Body of pancreas (tissue), 4 donors: ENCODE results near the gene C1orf167. TPM values are rescaled to one million over a fixed set of nuclear protein-coding genes. Genes with fewer than 3 reads are reported as not detected.

Experiments used
- ATAC-seq: fragments of 150-250 bp; one replicate; pipeline ENCODE4 v1.9.1; 2016
- DNase-seq, 4 donors: peaks; one replicate each; pipeline ENCODE4 v3.0.0-alpha.2; 2019
- H3K27ac ChIP-seq, 4 donors: fragments of 200-600 bp; sonication (generic); 1 replicate in 3 of 4; 2 replicates in 1 of 4; pipeline versions ENCODE4 v1.5.1 to v1.6.1; 2016 to 2019; ENCODE audit warnings: mild to moderate bottlenecking in 1 of 4, mixed read lengths in 1 of 4, moderate library complexity in 1 of 4
- H3K27me3 ChIP-seq, 2 donors: fragments of 200-600 bp; sonication (generic); one replicate each; pipeline ENCODE4 v1.6.0; 2016; ENCODE audit warnings: mild to moderate bottlenecking in 1 of 2
- H3K36me3 ChIP-seq, 2 donors: fragments of 200-600 bp; sonication (generic); replicated peaks in 1 of 2; 2 replicates each; pipeline ENCODE4 v1.5.1; 2016; ENCODE audit warnings: low read depth in 2 of 2; ENCODE audit not compliant: insufficient read depth in 1 of 2
- H3K4me1 ChIP-seq: fragments of 200-600 bp; sonication (generic); one replicate; pipeline ENCODE4 v1.6.0; 2016
- H3K4me3 ChIP-seq, 2 donors: fragments of 200-600 bp; sonication (generic); 1 replicate in 1 of 2; 2 replicates in 1 of 2; pipeline ENCODE4 v1.5.1; 2016 to 2019
- H3K9me3 ChIP-seq, 3 donors: fragments of 200-600 bp; sonication (generic); 1 replicate in 2 of 3; 2 replicates in 1 of 3; pipeline ENCODE4 v1.5.1; 2016
- POLR2A ChIP-seq, 3 donors: fragments of 450-650 bp; IDR thresholded peaks; one replicate each; pipeline ENCODE4 v1.6.1; 2016; ENCODE audit warnings: antibody characterized with exemption in 3 of 3, mild to moderate bottlenecking in 2 of 3
- WGBS, 2 donors: methylation state at CpG; one replicate each; pipeline ENCODE4 v1.1.5; 2017; 5-methylcytosine and 5-hydroxymethylcytosine counted together
- intact Hi-C: fragments of 100-400 bp; cut with DNase I; formaldehyde crosslinking; loops from one replicate; pipeline ENCODE4 v1.15.1; 2023
- total RNA-seq, 2 donors: library from RNA; depleted of rRNA; stranded (reverse); fragments of >200 nt; gene quantifications; one replicate each; pipeline ENCODE4 v1.1.0, GENCODE V29; 2016
- TF ChIP-seq, protein P1 (sequence below), 7 experiments: fragments of 450-650 bp in 4 of 7; fragments of 200-600 bp in 3 of 7; sonication (generic) in 3 of 7; IDR thresholded peaks; one replicate each; pipeline ENCODE4 v1.5.1; 2016 to 2019; ENCODE audit warnings: antibody characterized with exemption in 7 of 7

C1orf167 gene
- total RNA-seq, 2 donors from 2014 or later: not detected

DNA sequence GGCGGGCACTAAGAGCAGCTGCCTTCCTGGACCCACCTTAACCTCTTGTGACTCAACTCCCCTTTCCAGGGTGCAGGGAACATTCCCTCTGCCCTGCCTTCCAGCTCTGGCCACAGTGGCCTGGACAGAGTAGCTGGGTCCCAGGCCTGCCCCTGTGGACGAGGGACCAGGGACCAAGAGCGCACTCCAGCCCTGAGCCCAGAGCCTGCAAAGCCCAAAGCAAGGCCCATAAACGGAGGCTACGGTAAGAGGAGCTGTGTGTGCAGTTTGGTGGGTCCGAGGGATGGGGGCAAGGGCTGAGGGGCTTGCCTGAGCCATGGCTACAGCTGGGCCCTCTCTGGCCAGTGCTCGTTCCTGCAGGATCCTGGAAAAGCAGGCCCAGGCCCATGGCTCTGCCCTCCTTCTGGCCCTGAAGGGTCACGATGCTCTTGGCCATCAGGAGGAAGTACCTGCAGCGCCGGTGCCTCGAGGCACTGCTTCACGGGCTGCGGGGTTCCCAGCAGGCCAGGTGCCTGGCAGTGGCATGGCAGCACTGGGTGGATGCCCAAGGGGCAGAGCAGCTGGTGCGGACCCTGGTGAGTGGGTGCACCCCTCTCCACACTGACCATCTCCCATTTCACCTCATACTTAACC is 25.9 kb downstream of the C1orf167 start:
- WGBS, 2 donors: 76 to 80% methylated on average over 7 to 14 of the region's 14 CpGs
- Histone ChIP-seq H3K36me3 (no peaks in the 10 kb centered on the region), H3K4me1 (peaks cover 62% of the 10 kb centered on the region), H3K9me3 (no peaks in the 10 kb centered on the region), H3K27ac (peak overlapping the region in 3 of 4 donors; percentile 11 to 55 (median 40)), H3K4me3 (no peak overlapping the region), H3K27me3 (no peaks in the 10 kb centered on the region)
- no peak for DNase-seq
- ATAC-seq: no peak
- TF ChIP-seq POLR2A (IDR thresholded peaks at IDR 0.05): no peak
- TF ChIP-seq, protein P1, sequence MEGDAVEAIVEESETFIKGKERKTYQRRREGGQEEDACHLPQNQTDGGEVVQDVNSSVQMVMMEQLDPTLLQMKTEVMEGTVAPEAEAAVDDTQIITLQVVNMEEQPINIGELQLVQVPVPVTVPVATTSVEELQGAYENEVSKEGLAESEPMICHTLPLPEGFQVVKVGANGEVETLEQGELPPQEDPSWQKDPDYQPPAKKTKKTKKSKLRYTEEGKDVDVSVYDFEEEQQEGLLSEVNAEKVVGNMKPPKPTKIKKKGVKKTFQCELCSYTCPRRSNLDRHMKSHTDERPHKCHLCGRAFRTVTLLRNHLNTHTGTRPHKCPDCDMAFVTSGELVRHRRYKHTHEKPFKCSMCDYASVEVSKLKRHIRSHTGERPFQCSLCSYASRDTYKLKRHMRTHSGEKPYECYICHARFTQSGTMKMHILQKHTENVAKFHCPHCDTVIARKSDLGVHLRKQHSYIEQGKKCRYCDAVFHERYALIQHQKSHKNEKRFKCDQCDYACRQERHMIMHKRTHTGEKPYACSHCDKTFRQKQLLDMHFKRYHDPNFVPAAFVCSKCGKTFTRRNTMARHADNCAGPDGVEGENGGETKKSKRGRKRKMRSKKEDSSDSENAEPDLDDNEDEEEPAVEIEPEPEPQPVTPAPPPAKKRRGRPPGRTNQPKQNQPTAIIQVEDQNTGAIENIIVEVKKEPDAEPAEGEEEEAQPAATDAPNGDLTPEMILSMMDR (IDR thresholded peaks at IDR 0.05): no peak
- intact Hi-C loops: no loop called here

DNA sequence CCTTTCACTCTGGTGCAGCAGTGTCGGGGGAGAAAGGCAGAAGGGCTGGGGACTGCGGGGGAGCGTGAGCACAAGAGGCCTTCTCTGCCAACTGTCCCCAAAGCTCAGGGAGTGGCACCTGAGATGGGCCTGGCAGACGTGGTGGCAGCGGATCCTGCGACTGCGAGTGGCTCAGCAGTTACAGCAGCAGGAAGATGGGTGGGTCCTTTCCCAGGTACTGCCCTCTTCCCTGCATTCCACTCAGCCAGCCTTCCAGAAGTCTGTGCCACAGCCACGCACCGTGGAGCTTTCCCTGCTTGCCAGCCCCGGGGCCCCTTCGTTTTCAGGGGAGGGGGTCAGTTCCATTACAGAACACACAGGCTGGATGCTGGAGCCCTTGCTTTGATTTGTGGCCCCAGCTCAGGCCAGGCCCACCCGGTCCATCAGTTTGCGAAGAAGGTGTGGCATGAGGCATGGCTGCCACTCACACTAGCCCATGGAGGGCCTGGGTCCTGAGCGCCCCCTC is 26.6 kb downstream of the C1orf167 start:
- peaks cover 62% of the 10 kb centered on the region for H3K4me1 ChIP-seq
- H3K4me3 ChIP-seq: no peak overlapping the region
- WGBS, 2 donors: 93 to 95% methylated on average over 3 to 13 of the region's 14 CpGs

DNA sequence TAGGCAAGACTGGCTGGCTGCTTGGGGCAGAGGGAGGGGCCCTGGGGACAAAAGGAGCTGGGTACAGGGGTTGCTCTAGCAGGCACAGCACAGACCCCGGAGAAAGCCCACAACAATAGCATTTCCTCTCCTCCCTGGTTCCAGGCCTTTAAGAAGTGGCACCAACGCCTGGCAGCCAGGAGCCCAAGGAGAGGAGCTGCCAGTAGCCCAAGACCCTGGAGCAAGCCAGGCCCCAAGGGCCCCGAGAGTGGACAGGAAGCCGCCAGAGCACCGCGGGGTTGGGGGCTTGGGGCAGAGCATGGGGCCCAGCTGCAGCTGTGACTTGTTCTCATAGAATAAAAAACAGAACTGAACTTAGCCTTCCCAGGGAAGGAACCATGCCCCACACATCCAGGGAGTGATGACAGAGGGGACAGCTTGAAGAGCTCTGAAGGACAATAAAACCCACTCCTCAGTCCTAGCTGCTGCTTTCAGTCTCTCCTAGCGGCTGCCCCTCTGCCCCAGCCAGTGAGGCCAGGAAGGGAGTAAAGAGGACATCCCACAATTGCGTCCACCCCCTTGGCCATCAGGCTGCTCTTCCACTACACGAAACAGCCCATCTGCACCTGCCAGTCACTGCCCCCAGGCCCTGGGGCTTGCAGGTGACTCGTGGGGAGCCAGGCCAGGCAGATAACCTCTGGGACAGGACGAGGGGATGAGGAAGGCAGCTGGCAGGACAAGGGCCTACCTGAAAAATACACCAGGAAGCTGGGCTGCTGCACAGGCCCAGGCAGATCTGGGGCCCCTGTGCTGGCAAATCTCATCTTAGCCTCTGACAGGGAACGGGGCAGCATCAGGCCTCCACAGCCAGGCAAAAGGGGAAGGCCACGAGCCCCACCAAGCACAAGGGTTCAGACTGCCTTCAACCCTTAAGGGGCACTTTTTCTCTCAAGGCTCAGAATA is 27.4 kb downstream of the C1orf167 start:
- intact Hi-C loops: no loop called here
- Histone ChIP-seq H3K4me1 (peaks cover 61% of the 10 kb centered on the region), H3K9me3 (no peaks in the 10 kb centered on the region), H3K27ac (peak overlapping the region; percentile 67 to 91 (median 78)), H3K4me3 (no peak overlapping the region), H3K27me3 (no peaks in the 10 kb centered on the region), H3K36me3 (no peaks in the 10 kb centered on the region)
- ATAC-seq (no peak), DNase-seq (no peak)
- WGBS, 2 donors: 66 to 77% methylated on average over 3 to 13 of the region's 13 CpGs
- TF ChIP-seq, protein P1 (IDR thresholded peaks at IDR 0.05): no peak
- no peak for TF ChIP-seq POLR2A (IDR thresholded peaks at IDR 0.05)

More for the DNA sequence above, 26.6 kb downstream of the C1orf167 start:
- H3K36me3 ChIP-seq: no peaks in the 10 kb centered on the region
- no peaks in the 10 kb centered on the region for H3K27me3 ChIP-seq
- intact Hi-C loops: no loop called here
- DNase-seq (no peak), ATAC-seq (no peak)
- H3K9me3 ChIP-seq: no peaks in the 10 kb centered on the region
- peak overlapping the region in 2 of 4 donors; percentile 11 to 55 for H3K27ac ChIP-seq
- TF ChIP-seq, protein P1 (IDR thresholded peaks at IDR 0.05): no peak
- no peak for TF ChIP-seq POLR2A (IDR thresholded peaks at IDR 0.05)

DNA sequence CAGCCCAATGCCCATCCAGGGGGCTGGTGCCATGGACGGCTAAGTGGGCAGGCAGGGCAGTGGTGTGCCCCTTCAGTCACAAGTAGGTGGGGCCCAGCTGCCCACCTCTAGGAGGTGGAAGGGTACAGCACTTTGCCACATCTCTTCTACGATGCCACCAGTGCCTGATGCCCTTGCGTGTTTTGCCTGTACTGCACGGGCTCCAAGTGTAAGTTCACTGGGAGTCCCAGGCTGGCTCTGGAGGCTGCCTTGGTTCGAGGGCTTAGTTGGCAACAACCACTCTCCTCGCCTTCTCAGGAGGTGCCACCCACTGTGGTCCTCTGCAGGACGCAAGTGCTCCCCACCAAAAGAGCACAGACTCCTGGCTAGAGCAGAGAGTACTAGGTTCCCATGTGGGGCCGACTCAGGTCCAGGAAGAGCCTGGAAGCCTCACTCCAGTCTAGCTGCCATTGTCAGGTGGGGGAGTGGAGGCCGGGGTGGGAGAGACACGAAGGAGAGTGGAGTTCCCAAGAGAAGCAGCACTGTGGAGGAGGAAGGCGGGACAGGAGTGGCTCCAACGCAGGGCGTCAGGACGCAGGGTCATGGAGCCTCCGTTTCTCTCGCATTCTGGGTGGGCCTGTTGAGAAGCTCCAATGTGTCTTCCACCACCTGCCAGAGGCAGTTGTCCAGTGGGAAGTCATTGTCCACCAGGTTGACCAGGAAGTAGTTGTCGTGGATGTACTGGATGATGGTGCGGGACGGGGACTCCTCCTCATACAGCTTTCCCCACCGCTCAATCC is 28.3 kb downstream of the C1orf167 start:
- intact Hi-C loops: no loop called here
- Histone ChIP-seq H3K9me3 (no peaks in the 10 kb centered on the region), H3K36me3 (peaks cover 0 to 8% of the 10 kb centered on the region in 2 donors), H3K27ac (peak overlapping the region; percentile 67 to 91 (median 78)), H3K27me3 (no peaks in the 10 kb centered on the region), H3K4me3 (no peak overlapping the region), H3K4me1 (peaks cover 52% of the 10 kb centered on the region)
- TF ChIP-seq POLR2A (IDR thresholded peaks at IDR 0.05): no peak
- TF ChIP-seq, protein P1 (IDR thresholded peaks at IDR 0.05): no peak
- ATAC-seq (no peak), DNase-seq (no peak)
- WGBS, 2 donors: 89 to 91% methylated on average over 14 to 20 of the region's 20 CpGs
